Natural killer cell (primary cell): ENCODE data around the gene PAPSS2. TPM values are rescaled to one million over a fixed set of nuclear protein-coding genes. Genes with fewer than 3 reads are reported as not detected.
A peak's percentile ranks its signal among the peaks of the same experiment; 100 is the strongest.

Experiments used
- ATAC-seq, 3 donors: fragments of 150-1000 bp in 2 of 3; fragments of 200-7000 bp in 1 of 3; cut with Tn5 transposase; 1 replicate in 1 of 3; 2 replicates in 2 of 3; pipeline ENCODE4 v1.10.0; 2021; ENCODE audit warnings: mild to moderate bottlenecking in 2 of 3, moderate library complexity in 2 of 3
- DNase-seq, 2 donors: peaks; one replicate each; pipeline versions ENCODE4 v3.0.0 to v3.0.0-alpha.2; 2013 to 2021; ENCODE audit warnings: mixed read lengths in 1 of 2
- H3K27ac ChIP-seq: one replicate; pipeline ENCODE4 v1.5.1; 2013; ENCODE audit warnings: mild to moderate bottlenecking, low read length
- H3K27me3 ChIP-seq: one replicate; pipeline ENCODE4 v1.6.1; 2013; ENCODE audit warnings: low read length; ENCODE audit not compliant: control insufficient read depth, insufficient read depth
- H3K36me3 ChIP-seq: one replicate; pipeline ENCODE4 v1.6.1; 2013; ENCODE audit warnings: low read length; ENCODE audit not compliant: control insufficient read depth, insufficient read depth
- H3K4me1 ChIP-seq: one replicate; pipeline ENCODE4 v1.6.1; 2013; ENCODE audit warnings: low read length; ENCODE audit not compliant: control insufficient read depth, insufficient read depth
- H3K4me3 ChIP-seq: one replicate; pipeline ENCODE4 v1.5.1; 2013; ENCODE audit warnings: low read length
- H3K9me3 ChIP-seq: one replicate; pipeline ENCODE4 v1.6.1; 2013; ENCODE audit warnings: low read length; ENCODE audit not compliant: control insufficient read depth, insufficient read depth
- H3K27ac Mint-ChIP-seq, 2 donors: one replicate each; pipeline ENCODE4 v1.8.0; 2022; ENCODE audit warnings: mild to moderate bottlenecking in 2 of 2, mixed read lengths in 2 of 2, moderate library complexity in 1 of 2
- H3K27me3 Mint-ChIP-seq, 2 donors: one replicate each; pipeline ENCODE4 v1.8.0; 2022; ENCODE audit warnings: low read depth in 2 of 2, mixed read lengths in 2 of 2
- H3K36me3 Mint-ChIP-seq: one replicate; pipeline ENCODE4 v1.8.0; 2022; ENCODE audit warnings: mixed read lengths
- H3K4me1 Mint-ChIP-seq, 2 donors: one replicate each; pipeline ENCODE4 v1.8.0; 2022; ENCODE audit warnings: mixed read lengths in 2 of 2
- H3K4me3 Mint-ChIP-seq: one replicate; pipeline ENCODE4 v1.8.0; 2022; ENCODE audit warnings: mild to moderate bottlenecking, moderate library complexity, mixed read lengths
- H3K9me3 Mint-ChIP-seq, 2 donors: one replicate each; pipeline ENCODE4 v1.8.0; 2022; ENCODE audit warnings: mixed read lengths in 2 of 2
- CTCF ChIP-seq: fragments of 200-600 bp; IDR thresholded peaks from one replicate; pipeline ENCODE4 v1.8.0; 2022; ENCODE audit warnings: antibody characterized with exemption
- WGBS: methylation state at CpG from one replicate; pipeline ENCODE4 v1.1.7; 2013; ENCODE audit warnings: missing lambda C conversion rate; ENCODE audit not compliant: insufficient coverage; 5-methylcytosine and 5-hydroxymethylcytosine counted together
- intact Hi-C: fragments of 100-400 bp; cut with micrococcal nuclease; formaldehyde crosslinking; loops from one replicate; pipeline ENCODE4 v1.14.2; 2022
- total RNA-seq, 4 donors: library from RNA; stranded (reverse); fragments of 120-200 nt in 1 of 4; gene quantifications; one replicate each; pipeline versions ENCODE4 v1.2.3 to v1.2.4, GENCODE V29; 2013 to 2022

Gene PAPSS2
- total RNA-seq, 3 donors from 2014 or later (not counting 1 experiment from before 2014, with no cell fraction given), result 0.13 to 1.1 TPM; not detected in 1

- 83% methylated on average over 1 of the region's 1 CpG for WGBS
- Mint-ChIP-seq H3K4me3 (no peak overlapping the region), H3K4me1 (peaks cover 0 to 5% of the 10 kb centered on the region in 2 donors), H3K9me3 (no peaks in the 10 kb centered on the region), H3K27me3 (peaks cover 6 to 36% of the 10 kb centered on the region in 2 donors), H3K36me3 (no peaks in the 10 kb centered on the region), H3K27ac (no peak overlapping the region)
- Histone ChIP-seq H3K27ac (no peak overlapping the region), H3K27me3 (peaks cover 2% of the 10 kb centered on the region), H3K4me1 (no peaks in the 10 kb centered on the region), H3K36me3 (no peaks in the 10 kb centered on the region), H3K9me3 (no peaks in the 10 kb centered on the region), H3K4me3 (no peak overlapping the region)
- TF ChIP-seq CTCF, result no peak
- intact Hi-C loops, result loop anchor here (10.0 kb wide), 1 partner anchor 123 kb away; no protein-coding TSS in a partner anchor
- ATAC-seq (no peak), DNase-seq (no peak)
Observed at GRCh38 chr10:87652261-87652660, 7.4 kb upstream of the PAPSS2 start.

- Mint-ChIP-seq H3K4me3 (no peak overlapping the region), H3K9me3 (no peaks in the 10 kb centered on the region), H3K27me3 (peaks cover 11 to 36% of the 10 kb centered on the region in 2 donors), H3K4me1 (peaks cover 4 to 9% of the 10 kb centered on the region in 2 donors), H3K36me3 (no peaks in the 10 kb centered on the region), H3K27ac (no peak overlapping the region)
- ATAC-seq (no peak), DNase-seq (no peak)
- no peak overlapping the region for H3K4me3 ChIP-seq
- 29% methylated on average over 1 of the region's 1 CpG for WGBS
- no peaks in the 10 kb centered on the region for H3K4me1 ChIP-seq
- peaks cover 2% of the 10 kb centered on the region for H3K27me3 ChIP-seq
- TF ChIP-seq CTCF, result no peak
- no peaks in the 10 kb centered on the region for H3K36me3 ChIP-seq
- H3K9me3 ChIP-seq, result no peaks in the 10 kb centered on the region
- intact Hi-C loops, result loop anchor here (10.0 kb wide), 1 partner anchor 121 kb away; no protein-coding TSS in a partner anchor
- no peak overlapping the region for H3K27ac ChIP-seq
Observed at GRCh38 chr10:87654212-87654611, 5.5 kb upstream of the PAPSS2 start.

GRCh38 chr10:87656431-87657072 lies 3.1 kb upstream of the PAPSS2 start:
- Mint-ChIP-seq H3K27me3 (peaks cover 25 to 50% of the 10 kb centered on the region in 2 donors), H3K9me3 (no peaks in the 10 kb centered on the region), H3K4me3 (no peak overlapping the region), H3K4me1 (peaks cover 13 to 23% of the 10 kb centered on the region in 2 donors), H3K27ac (no peak overlapping the region), H3K36me3 (no peaks in the 10 kb centered on the region)
- DNase-seq (peak in 1 of 2 donors; percentile 63), ATAC-seq (peak in 2 of 3 donors; percentile 44 to 56)
- Histone ChIP-seq H3K9me3 (no peaks in the 10 kb centered on the region), H3K36me3 (no peaks in the 10 kb centered on the region), H3K27ac (no peak overlapping the region), H3K4me3 (no peak overlapping the region), H3K4me1 (peaks cover 12% of the 10 kb centered on the region), H3K27me3 (peaks cover 15% of the 10 kb centered on the region)
- 45% methylated on average over 4 of the region's 4 CpGs for WGBS
- peak; percentile 69 for TF ChIP-seq CTCF
- intact Hi-C loops, result loop anchor here (5.0 to 10.0 kb wide), 2 partner anchors 118 to 896 kb away; no protein-coding TSS in a partner anchor
